RPMI8226 (cell line): ENCODE results near the gene STK35.

Experiments used
- DNase-seq: peaks from one replicate; pipeline ENCODE4 v3.0.0-alpha.2; 2015

The STK35 gene

GRCh38 chr20:2101057-2101864 is at the start of gene STK35:
TSS of gene STK35 (plus strand) at chr20:2101827. CDS start at chr20:2101882, 55 bp downstream.
- peak; percentile 64 for DNase-seq

GRCh38 chr20:2051946-2052345 is 49.7 kb upstream of the STK35 start:
- DNase-seq: no peak

- no peak for DNase-seq
Observed at GRCh38 chr20:2052741-2053140, 48.9 kb upstream of the STK35 start.

- DNase-seq: no peak
Observed at GRCh38 chr20:2053615-2054014, 48.0 kb upstream of the STK35 start.

GRCh38 chr20:2054911-2055310 is 46.7 kb upstream of the STK35 start:
- no peak for DNase-seq

GRCh38 chr20:2059411-2059810 is 42.2 kb upstream of the STK35 start:
- DNase-seq: no peak

- no peak for DNase-seq
Observed at GRCh38 chr20:2065099-2065498, 36.5 kb upstream of the STK35 start.

GRCh38 chr20:2066461-2067122 is 35.0 kb upstream of the STK35 start:
- no peak for DNase-seq

GRCh38 chr20:2080532-2081224 is 20.9 kb upstream of the STK35 start:
- DNase-seq: no peak

GRCh38 chr20:2084703-2085102 is 16.9 kb upstream of the STK35 start:
- no peak for DNase-seq

- DNase-seq: no peak
Observed at GRCh38 chr20:2086177-2086979, 15.2 kb upstream of the STK35 start.

- DNase-seq: no peak
Observed at GRCh38 chr20:2086980-2087377, 14.6 kb upstream of the STK35 start.

GRCh38 chr20:2088891-2089290 is 12.7 kb upstream of the STK35 start:
- DNase-seq: no peak

GRCh38 chr20:2089447-2089846 is 12.2 kb upstream of the STK35 start:
- DNase-seq: no peak

- peak; percentile 62 for DNase-seq
Observed at GRCh38 chr20:2093159-2093781, 8.4 kb upstream of the STK35 start.

GRCh38 chr20:2093883-2094282 is 7.7 kb upstream of the STK35 start:
- no peak for DNase-seq

GRCh38 chr20:2101865-2102584 is 398 bp downstream of the STK35 start:
- DNase-seq: peak; percentile 94

GRCh38 chr20:2102585-2103460 is 1.2 kb downstream of the STK35 start:
- peak; percentile 92 for DNase-seq

GRCh38 chr20:2103461-2104153 is 2.0 kb downstream of the STK35 start:
- DNase-seq: peak; percentile 10

- no peak for DNase-seq
Observed at GRCh38 chr20:2104236-2104635, 2.6 kb downstream of the STK35 start.
